GM18907 (cell line): ENCODE data around the gene SRP54.
"Not testable (repeated sequence)": the region's sequence is repeated elsewhere in the genome, so short reads cannot be mapped to it uniquely, and the experiment has no call there.

Experiments used
- ATAC-seq: cut with Tn5 transposase; IDR thresholded peaks from one replicate; pipeline ENCODE4 v1.9.1; 2021; ENCODE audit warnings: mild to moderate bottlenecking, moderate library complexity; ENCODE audit not compliant: unreplicated experiment

SRP54 gene

GRCh38 chr14:35046048-35046750 is 63.4 kb downstream of the SRP54 start, which contains the start of gene FAM177A1:
FAM177A1 (plus strand) TSS chr14:35046272; CDS start chr14:35046464, 192 bp downstream.
- ATAC-seq: peak; percentile 95

DNA sequence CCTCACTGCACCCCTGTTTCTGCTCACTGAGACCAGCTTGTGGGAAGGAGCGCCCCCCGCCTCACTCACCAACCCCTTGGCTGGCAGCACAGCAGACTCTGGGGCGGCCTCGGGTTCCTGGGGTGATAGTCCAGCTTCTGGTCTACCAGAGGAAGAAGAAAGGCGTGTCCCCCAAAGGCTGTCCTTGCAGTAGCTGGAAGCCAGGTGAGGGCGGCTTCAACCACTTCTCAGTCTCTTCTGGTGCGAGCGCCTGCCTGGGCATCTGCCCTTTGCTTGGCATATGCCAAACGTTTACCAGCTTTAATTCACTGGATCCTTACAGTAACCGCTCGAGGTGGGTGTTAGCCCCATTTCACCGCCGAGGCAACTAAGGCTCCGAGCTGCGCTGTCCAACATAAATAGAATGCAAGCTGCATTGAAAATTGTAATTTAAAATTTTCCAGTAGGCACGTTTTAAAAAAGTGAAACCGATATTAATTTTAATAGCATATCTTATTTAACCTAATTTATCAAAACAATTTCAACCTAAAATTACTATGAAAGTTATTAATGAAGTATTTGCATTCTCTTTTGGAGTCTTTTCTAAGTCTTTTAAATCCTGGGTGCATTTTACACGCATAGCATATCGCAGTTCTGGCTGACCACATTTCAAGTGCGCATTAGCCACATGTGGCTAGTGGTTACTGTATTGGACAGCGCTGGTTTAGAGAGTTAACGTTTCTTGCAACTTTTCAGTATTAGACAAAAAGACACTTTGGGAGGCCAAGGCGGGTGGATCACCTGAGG is 64.2 kb downstream of the SRP54 start:
- peak; percentile 39 for ATAC-seq

DNA sequence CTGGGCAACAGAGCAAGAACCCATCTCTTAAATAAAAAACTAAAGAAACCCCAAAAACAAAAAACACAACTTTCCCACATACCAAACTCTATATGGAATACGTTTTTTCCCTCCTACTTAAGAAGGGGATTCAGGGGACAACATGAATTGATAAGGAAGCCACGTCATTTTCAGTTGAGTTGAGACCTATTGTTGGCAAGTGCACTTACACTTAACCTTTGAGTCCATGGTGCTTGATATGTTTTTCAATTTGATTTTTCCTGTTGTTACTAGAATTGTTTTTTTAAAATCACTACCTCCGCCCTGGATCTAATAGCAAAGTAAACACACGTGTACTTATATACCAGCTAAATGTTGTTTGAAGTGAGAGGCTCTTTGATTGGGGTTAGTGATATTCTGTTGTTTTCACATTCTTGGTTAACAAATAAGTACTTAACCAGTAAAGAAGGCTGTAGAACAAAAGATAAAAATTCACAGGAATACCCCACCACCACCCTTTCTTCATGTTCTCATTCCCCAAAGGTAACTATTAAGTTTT is 65.3 kb downstream of the SRP54 start:
- ATAC-seq: no peak

GRCh38 chr14:35050652-35051051 is 67.9 kb downstream of the SRP54 start:
- ATAC-seq: no peak

DNA sequence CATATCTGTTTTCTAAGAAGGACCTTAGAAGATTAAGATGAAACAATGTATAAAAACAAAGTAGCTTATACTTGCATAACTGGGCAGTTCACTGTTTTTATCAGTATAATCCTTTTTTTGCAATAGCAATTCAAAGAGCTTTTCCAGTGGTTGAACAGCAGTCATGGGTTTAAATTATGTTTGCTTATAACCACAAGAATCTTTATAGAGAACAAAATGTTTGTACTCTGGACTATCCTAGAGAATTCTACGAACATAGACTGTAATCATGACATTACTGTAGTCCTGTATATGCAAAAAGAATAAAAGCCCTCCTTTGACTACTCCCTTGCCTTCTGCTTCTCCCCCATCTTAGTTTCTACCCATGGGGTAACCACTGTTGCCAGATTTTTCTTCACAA is 69.0 kb downstream of the SRP54 start:
- no peak for ATAC-seq

GRCh38 chr14:35052637-35053036 is 69.8 kb downstream of the SRP54 start:
- ATAC-seq: no peak

DNA sequence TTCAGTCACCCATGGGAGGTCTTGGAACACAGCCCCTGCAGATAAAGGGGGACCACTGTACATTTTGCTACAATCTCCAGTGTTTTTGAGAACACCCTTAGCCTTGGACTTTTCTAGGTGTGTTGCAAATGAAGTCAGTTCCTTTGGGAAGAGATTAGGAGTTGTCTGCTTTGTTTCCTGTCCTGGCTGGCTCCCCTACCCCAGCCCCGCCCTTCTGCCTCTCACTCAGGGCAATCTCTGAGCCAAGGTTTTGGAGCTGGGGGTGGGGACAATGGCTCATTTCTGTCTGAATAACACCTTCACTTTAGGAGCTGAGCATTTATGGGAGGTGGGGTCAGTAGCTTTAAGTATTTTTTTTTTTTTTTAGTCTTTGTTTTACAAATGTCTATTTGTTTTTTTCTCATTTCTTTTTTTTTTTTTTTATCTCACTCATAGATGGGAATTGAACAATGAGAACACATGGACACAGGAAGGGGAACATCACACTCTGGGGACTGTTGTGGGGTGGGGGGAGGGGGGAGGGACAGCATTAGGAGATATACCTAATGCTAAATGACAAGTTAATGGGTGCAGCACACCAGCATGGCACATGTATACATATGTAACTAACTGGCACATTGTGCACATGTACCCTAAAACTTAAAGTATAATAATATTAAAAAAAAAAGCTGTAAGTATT is 78.5 kb downstream of the SRP54 start:
- ATAC-seq: not testable (repeated sequence)

GRCh38 chr14:35065731-35066130 is 82.9 kb downstream of the SRP54 start:
- ATAC-seq: not testable (repeated sequence)

GRCh38 chr14:35068238-35069012 is 85.6 kb downstream of the SRP54 start:
- ATAC-seq: no peak

GRCh38 chr14:35072226-35072625 is 89.4 kb downstream of the SRP54 start:
- no peak for ATAC-seq

DNA sequence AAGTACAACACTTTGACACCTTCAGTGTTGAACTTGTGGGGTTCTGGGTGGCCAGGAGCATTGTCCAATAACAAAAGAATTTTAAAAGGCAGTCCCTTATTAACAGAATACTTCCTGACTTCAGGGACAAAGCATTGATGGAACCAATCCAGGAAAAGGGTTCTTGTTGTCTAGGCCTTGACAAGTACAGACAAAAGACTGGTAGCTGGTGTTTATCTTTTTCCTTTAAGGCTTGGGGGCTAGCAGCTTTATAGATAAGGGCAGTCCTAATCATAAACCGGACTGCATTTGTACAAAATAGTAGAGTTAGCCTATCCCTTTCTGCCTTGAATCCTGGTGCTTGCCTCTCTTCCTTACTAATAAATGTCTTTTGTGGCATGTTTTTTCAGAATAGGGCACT is 90.7 kb downstream of the SRP54 start:
- ATAC-seq: no peak

- no peak for ATAC-seq
Measured at GRCh38 chr14:35078082-35078481, 95.3 kb downstream of the SRP54 start.
